NOMO-1 treated with dmso at 0.1 percent for 144 hours (cell line): ENCODE data around the gene DDIT4.
A peak's percentile ranks its signal among the peaks of the same experiment; 100 is the strongest.
"Not testable (repeated sequence)": the region's sequence is repeated elsewhere in the genome, so short reads cannot be mapped to it uniquely, and the experiment has no call there.

Experiments used
- DNase-seq: peaks from one replicate; lab custom pipeline; 2025; ENCODE audit not compliant: unreplicated experiment; lab: John Stamatoyannopoulos, UW

The DDIT4 gene

DNA sequence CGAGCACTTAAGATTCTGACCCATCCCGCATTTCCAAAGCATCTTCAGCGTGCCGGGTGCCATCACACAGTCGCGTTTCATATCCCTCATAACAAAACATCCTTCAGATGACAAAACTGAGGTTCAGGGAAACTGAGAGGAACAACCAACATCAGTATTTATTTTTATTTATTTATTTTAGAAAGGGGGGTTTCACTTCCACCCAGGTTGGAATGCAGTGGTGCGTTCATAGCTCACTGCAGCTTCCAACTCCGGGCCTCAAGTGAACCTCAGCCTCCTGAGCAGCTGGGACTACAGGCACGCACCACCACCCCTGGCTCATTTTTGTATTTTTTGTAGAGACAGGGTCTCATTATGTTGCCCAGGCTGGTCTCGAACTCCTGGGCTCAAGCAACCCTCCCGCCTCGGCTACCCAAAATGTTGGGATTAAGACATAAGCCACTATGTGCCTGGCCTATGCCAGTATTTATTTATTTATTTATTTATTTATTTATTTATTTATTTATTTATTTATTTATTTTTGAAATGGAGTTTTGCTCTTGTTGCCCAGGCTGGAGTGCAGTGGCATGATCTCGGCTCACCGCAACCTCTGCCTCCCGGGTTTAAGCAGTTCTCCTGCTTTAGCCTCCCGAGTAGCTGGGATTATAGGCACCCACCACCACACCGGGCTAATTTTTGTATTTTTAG is 24.4 kb upstream of the DDIT4 start:
- DNase-seq, result not testable (repeated sequence)

- no peak for DNase-seq
Measured at GRCh38 chr10:72250666-72251065, 23.1 kb upstream of the DDIT4 start.

- no peak for DNase-seq
Measured at GRCh38 chr10:72251635-72252034, 22.1 kb upstream of the DDIT4 start.

GRCh38 chr10:72252972-72253371 is 20.8 kb upstream of the DDIT4 start:
- no peak for DNase-seq

DNA sequence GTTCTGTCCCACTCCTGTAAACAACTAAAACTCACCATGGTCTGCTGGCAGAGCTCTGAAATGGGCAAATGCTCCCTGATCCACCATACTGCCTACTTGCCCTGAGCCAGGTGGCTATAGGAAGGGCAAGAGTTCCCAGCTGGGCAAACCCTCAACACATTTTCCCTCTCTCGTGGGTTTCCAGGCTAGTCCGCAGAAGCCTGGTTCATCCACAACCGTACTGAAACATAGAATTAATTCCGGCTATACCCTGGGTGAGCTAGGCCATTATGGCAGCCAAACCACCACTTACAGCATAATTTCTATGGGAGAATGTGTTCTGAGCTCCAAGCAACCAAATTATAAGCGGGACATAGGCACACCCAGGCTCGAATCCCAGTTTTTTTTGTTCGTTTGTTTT is 20.1 kb upstream of the DDIT4 start:
- no peak for DNase-seq

GRCh38 chr10:72254813-72255568 is 18.7 kb upstream of the DDIT4 start:
- peak; percentile 73 for DNase-seq

DNA sequence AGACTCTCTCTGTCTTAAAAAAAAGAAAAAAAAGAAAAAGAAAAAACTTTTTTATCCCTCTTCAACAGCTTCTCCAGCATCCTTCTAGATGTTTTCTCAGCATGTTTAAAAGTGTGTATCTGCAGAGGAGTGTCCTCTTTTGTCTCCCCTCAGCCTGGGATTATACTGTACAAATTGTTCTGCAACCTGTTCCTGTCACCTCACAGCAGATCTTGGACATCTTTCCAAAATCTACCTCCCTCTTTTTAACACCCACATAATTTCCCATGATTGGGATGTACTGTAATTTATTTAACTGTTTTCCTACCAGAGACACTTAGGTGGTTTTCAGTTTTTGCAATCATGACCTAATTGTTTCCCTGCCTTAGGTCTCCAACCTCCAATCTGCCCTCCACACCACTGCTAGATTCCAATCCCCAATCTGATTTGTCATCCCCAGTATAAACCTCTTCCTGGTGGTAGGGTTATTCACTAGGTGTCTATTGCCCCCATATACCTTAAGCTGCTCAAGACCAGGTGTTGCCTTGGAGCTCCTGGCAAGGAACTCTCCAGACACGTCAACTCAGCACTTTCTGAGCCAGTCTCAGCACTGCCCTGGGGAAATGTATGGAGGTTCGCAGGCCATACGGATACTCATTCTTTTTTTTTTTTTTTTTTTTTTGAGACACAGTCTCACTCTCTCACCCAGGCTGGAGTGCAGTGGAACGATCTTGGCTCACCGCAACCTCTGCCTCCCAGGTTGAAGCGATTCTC is 17.6 kb upstream of the DDIT4 start:
- DNase-seq, result no peak

- peak; percentile 45 for DNase-seq
Measured at GRCh38 chr10:72257051-72257892, 16.5 kb upstream of the DDIT4 start.

GRCh38 chr10:72258617-72259016 is 15.1 kb upstream of the DDIT4 start:
- no peak for DNase-seq

- no peak for DNase-seq
Measured at GRCh38 chr10:72259491-72260238, 14.1 kb upstream of the DDIT4 start.

GRCh38 chr10:72260239-72260975 is 13.3 kb upstream of the DDIT4 start:
- peak; percentile 38 for DNase-seq

GRCh38 chr10:72260976-72261783 is 12.5 kb upstream of the DDIT4 start:
- no peak for DNase-seq

DNA sequence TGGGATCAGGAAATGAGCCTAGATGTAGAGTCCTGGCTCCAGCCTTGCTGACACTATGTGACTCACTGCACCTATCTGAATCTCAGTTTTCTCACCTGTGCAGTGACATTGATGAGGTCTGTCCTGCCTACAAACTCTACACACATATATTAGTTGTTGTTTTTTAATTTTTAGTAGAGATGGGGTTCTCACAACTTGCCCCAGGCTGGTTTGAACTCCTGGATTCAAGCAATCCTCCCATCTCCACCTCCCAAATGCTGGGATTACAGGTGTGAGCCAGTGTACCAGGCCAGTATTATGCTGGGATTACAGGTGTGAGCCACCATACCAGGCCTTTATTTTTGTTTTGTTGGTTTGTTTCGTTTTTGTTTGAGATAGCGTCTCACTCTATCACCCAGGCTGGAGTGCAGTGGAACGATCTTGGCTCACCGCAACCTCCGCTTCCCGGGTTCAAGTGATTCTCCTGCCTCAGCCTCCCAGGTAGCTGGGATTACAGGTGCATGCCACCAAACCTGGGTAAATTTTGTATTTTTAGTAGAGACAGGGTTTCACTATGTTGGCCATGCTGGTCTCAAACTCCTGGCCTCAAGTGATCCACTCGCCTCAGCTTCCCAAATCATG is 11.8 kb upstream of the DDIT4 start:
- DNase-seq, result no peak

GRCh38 chr10:72263613-72264241 is 10.0 kb upstream of the DDIT4 start:
- DNase-seq, result no peak

DNA sequence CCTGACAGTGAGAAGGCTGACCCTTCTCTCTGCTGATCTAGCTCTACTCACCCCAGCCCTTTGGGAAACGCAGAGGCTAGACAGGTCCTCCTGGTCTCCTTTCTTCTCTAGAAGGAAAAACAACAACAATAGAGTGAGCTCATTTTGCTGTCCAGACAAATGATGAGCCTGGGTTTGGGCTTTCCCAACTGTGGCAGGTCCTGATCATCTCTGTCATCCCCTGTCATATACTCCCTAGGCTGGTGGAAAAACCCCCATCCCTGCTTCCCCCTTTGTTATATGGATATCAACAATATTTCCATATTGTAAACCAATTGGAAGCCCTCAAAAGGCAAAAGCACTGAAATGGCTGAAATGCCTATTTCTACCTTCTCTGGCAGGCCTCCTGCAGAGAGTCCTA is 9.2 kb upstream of the DDIT4 start:
- no peak for DNase-seq

DNA sequence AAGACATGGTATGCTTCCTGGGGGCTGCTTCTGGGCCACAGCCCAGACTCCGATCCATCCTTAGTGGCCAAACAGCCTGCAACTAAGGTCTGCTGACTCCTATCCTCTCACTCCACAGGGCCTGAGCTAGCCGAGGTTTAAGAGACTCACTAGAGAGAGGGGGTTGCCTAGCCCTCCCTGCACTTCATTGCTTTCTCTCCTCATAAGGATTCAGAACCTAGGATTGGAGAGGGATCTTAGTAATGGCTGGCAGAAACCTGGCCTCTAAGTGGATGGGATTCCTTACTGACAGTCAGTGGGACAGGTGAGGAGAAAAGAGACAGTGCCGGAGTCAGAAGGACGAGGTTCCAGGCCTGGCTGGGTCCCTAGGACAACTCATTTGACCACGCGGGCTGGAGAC is 8.2 kb upstream of the DDIT4 start:
- DNase-seq, result no peak

DNA sequence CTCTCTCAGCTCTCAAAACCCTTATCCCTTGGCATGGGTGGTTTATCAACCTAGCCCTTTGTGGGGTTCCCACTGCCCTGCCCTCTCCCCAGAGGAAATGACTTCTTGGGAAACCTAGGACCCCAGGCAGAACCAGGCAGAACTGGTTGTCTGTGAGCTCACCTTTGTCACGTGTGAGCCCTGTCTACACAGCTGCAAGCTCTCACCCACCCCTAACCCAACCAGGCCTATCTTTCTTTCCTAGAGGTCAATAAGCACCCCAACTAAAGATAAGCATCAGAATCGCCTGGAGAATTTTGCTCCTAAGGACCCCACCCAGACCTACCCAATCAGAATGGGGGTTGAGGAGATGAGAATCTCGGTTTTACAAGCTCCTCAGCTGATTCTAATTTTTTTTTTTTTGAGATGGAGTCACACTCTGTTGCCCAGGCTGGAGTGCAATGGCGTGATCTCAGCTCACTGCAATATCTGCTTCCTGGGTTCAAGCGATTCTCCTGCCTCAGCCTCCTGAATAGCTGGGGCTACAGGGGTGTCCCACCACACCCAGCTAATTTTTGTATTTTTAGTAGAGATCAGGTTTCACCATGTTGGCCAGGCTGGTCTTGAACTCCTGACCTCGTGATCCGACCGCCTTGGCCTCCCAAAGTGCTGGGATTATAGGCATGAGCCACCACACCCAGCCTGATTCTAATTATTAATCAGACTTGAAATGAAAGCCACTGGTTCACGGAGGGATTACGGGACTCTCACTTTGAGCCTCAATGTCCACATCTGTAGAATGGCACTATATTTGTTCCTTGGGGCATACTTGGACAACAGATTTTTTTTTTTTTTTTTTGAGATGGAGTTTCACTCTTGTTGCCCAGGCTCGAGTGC is 7.5 kb upstream of the DDIT4 start:
- no peak for DNase-seq
